Measurements from ENCODE around the gene SMC6.
A peak's percentile ranks its signal among the peaks of the same experiment; 100 is the strongest.

The SMC6 gene, protein sequence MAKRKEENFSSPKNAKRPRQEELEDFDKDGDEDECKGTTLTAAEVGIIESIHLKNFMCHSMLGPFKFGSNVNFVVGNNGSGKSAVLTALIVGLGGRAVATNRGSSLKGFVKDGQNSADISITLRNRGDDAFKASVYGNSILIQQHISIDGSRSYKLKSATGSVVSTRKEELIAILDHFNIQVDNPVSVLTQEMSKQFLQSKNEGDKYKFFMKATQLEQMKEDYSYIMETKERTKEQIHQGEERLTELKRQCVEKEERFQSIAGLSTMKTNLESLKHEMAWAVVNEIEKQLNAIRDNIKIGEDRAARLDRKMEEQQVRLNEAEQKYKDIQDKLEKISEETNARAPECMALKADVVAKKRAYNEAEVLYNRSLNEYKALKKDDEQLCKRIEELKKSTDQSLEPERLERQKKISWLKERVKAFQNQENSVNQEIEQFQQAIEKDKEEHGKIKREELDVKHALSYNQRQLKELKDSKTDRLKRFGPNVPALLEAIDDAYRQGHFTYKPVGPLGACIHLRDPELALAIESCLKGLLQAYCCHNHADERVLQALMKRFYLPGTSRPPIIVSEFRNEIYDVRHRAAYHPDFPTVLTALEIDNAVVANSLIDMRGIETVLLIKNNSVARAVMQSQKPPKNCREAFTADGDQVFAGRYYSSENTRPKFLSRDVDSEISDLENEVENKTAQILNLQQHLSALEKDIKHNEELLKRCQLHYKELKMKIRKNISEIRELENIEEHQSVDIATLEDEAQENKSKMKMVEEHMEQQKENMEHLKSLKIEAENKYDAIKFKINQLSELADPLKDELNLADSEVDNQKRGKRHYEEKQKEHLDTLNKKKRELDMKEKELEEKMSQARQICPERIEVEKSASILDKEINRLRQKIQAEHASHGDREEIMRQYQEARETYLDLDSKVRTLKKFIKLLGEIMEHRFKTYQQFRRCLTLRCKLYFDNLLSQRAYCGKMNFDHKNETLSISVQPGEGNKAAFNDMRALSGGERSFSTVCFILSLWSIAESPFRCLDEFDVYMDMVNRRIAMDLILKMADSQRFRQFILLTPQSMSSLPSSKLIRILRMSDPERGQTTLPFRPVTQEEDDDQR

DNA sequence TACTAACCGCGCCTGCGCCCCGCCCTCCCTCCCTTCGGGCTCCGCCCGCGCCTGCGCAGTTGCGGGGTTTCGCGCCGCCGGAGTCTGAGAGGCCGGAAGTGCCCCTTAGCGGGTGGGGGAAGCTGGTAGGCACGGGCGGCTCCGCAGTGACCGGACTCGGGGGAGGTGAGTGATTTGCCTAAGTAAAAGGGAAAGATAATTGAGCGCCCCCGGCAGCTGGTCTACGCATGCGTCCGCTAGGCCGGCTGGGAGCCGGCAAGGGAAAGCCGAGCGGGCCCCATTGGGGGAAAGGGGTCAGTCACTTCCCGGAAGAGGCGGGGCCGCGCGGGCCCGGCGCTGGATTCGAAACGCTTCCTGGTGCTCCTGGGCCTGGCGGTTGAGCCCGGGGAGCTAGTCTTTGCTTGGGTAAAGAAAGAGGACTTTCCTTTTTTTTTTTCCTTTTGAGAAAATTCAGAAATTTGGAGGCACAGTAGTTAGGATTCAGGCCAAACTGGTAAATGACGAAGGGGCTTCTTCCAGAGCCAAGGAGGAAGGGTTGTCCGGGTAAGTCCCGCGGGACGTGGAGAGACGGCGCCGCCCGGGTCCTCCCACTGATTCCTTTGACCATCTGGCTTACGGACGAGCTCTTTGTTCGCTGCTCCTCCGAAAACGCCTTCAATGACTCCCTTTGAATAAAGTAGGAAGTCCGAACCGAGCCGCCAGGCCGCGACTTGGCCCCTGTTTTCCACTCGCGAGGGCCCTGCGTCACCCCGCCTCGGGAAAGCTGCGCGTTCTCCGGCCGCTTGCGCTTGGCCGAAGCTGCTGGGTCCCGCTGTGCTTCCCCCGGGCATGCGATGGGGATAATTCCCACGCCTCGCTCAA, at the start of gene SMC6, which contains the start of gene GEN1:
Gene SMC6, minus strand, starts transcription at position 8 of the 861 bp plus-strand sequence. CDS start 7,864 bp downstream, outside the sequence.
Gene GEN1, plus strand, starts transcription at position 336 of the 861 bp plus-strand sequence. CDS start 5,806 bp downstream, outside the sequence.
- DNase-seq (ENCODE audit: low spot score): peak; percentile 90

DNA sequence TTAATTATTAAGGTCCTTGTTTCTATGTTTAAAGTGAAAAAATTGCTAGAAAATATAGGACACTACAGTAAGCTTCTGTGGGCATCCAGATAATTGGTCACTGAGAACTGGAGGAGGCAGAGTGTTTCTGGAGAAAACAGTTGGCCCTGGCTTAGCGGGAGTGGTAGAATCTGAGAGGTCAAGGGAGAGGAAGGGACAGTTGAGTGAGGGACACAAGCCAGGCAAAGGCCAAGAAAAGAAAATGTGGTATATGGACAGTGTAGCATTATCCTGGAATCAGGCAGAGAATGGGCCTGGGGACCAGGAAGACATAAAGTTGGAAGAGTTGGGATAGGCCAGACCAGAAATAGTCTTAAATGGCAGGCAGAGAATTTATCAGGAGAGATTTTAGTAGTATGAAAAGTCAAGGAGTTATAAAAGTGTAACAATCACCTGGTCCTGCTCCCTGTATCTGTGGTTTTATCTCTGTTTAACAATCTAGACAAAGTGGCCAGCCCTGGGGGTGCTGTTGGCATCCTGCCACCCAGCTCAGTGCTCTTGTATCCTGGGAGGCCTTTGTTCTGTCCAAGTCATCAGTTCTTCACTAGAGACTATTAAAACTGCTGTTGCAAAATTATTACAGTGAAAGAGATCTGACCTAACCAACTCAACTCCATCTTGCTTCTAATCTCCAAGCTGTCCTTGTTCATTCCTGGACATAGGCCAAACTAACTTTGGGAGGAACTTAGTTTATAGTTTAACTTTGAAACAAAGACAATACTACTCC, 47.3 kb upstream of the SMC6 start:
- DNase-seq (ENCODE audit: low spot score): no peak

DNA sequence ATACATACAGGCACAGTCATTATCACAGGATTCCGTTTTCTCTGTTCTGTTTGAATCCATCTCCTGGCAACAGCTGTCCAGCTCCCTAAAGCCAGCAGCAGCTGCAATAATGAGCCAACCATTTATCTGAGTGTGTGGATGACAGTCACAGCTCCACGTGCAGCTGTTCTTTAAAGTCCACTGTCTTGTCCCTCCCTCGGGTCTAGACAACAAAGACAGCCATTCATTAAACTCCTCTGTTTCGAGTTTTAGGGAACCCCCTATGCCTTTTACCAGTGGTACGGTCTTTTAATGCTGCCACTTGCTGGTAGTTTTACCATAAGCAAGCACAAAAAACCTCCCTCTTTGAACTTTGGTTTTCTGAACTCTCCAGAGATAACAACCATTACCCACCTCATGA, 46.6 kb upstream of the SMC6 start:
- DNase-seq (ENCODE audit: low spot score): no peak

DNA sequence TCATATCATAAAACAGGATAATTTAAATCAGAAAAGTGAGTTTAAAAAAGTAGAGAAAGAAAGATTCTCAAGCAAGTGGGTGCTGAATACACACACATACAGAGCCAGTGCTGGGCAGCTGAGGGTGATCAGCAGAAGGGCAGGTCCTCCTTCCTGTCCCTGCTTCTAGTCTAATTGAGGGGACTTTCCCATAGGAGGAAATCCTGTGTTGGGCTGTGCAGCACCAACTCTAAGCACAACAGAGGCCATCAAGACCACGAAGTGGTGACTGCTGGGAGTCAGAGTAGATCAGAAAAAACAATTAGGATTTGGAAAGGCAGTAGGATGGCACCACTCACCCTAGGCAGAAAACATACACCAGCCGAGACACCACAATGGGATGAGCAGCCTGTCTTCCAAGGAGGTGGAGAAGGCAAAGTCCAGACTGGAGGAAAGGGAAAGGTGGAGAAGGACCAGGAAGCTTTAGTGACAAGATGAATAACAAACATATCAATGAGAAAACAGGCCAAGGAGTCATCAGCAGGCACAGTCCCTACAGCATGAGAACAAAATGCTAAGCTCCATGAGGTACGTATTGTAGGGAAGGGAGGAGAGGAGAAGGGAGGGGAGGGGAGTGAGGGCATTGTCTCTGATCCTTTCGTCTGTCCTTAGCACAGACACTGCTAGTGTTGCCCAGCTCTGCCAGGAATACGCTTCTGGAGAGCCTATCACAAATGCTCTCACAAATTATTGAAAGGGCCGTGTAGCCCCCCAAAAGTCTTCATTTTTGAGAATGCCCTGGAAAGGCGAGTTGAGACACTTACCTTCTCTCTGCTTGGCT, 45.9 kb upstream of the SMC6 start:
- no peak for DNase-seq (ENCODE audit: low spot score)

DNA sequence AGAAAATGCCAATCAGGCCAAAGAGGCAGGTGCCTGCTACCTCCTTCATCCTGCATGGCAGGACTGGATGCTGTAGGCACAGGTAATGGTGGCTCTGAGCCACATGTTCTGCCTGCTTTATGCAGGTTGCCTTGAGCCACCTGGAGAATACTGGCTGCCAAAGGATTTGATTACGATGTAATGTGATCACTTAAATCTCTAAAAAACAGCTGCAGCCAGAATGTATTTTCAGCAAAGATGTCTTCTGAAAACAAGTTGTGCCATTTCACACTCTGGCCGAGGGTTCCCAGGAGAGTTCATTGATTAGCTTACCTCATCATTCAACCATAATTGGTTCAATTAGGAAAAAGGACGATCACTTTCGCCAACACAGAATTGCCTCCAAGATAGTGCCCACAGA, 44.7 kb upstream of the SMC6 start:
- no peak for DNase-seq (ENCODE audit: low spot score)

DNA sequence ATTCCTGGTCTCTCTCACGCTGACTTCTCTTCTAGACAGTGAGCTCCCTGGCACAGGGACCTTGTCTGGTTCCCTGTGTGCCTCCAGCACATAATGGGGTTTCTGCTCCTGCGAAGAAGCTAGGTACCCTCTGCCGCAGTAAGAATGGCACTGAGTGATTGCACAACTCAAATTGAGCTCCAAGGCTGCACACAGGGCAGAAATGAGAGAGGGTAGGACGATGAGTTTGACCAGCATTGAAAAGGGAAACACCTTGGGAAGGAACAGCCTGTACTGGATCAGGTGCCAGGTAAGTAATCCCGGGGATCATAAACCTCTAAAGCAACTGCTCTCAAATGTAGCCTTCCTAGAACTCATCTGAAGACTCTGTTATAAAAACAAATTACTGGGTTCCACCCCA, 41.7 kb upstream of the SMC6 start:
- DNase-seq (ENCODE audit: low spot score): no peak

DNA sequence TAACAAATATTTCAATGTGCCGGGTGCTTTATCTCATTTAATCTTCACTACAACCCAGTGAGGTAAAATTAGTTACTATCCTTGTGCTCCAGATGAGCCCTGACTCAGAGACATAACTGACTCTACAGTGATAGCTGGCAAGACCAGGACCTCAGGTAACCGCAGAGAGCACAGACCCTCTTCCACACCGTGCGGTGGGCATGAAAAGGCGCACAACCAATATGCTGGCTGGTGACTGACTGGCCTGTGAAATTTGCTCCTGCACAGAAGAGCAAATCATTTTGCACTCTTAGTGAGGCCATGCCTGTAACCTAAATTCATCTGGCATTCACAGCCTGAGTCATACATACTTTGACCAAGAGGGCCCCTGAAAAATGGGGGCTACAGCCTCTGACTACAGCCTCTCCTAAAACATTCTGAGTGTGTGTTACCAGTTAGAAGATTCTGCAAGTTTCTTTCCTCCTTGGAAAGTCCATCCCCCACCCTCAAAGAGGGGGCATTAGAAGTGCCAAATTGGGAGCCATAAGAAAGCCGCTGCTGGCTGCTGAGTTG, 40.3 kb upstream of the SMC6 start:
- no peak for DNase-seq (ENCODE audit: low spot score)

DNA sequence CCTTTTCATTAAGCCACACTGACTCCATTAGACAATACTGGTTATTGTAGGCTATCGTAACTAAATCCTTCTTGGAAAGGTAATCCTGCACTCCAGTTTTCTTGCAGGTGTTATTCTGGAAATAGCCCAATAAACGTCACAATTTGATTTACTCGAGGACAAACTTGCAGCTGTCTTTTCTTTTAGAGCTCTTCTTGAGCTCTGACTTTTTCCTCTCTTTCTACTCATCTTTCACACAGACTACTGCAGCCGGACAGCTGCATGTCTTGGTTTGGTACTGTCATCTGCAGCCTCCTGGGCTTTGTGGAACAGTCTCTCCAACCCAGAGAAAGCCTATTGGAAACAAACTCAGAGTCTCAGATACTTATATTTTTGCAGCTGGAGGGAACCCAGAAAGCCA, 39.7 kb upstream of the SMC6 start:
- DNase-seq (ENCODE audit: low spot score): no peak

DNA sequence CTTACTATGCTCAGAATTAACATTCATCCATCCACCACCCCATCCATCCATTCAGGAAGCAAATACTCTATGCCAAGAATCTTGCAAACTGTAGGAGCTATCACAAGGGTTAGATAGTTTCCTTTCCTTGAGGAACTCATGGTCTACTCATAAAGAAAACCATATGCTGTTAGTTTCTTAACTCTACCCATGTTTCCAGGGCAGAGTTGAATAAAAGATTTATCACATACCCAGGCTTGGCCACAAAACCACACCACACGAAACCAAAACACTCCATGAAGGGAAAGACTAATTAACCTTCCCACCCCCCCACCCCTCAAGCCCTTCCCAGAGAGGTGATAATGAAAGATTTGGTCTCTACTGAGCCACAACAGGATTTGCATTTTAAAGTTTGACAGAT, 38.9 kb upstream of the SMC6 start:
- DNase-seq (ENCODE audit: low spot score): no peak

DNA sequence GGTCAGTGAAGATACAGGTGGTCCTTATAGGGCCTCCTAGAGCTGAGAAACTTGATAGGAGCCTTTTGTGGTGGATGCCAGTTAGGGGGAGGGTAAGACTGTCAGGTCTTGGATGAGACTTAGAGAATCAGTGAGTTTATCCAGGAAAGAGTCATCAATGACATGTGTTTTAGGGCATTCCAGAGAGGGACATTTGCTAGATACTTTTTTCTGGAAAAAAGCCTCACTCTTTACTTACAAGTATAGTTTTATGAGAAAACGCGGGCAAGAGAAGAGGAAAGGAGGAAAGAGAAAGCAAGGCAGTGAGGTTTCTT, 38.2 kb upstream of the SMC6 start:
- no peak for DNase-seq (ENCODE audit: low spot score)

DNA sequence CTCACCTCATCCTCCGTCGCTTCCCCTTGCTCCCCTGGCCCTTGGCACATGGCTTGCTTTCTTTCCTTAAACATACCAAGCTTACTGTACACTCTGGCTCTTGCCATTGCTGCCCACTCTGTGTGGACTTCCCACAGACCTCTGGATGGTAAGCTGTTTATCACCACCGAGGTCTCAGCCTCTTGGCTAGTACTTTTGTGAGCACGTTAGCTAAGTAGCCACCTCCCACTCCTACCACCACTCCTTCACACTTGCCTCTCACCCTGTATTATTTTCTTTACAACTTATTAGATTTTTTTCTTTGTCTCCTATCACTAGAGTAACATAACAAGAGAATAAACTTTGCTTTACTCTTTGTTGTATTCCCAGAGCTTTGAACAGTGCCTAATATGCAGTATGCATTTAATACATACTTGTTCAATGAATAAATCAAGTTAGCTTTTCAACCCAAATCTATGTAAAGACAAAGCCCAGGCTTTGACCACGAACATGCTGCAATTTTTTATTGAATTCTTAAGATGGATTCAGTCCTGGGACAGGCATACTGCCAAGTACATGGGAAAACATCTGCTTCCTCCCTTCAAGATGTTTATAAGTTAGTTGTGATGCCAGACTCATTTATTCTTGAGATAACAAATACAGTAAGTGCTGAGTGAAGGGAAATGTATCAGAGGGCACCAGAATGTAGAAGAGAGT, 37.7 kb upstream of the SMC6 start:
- DNase-seq (ENCODE audit: low spot score): no peak

DNA sequence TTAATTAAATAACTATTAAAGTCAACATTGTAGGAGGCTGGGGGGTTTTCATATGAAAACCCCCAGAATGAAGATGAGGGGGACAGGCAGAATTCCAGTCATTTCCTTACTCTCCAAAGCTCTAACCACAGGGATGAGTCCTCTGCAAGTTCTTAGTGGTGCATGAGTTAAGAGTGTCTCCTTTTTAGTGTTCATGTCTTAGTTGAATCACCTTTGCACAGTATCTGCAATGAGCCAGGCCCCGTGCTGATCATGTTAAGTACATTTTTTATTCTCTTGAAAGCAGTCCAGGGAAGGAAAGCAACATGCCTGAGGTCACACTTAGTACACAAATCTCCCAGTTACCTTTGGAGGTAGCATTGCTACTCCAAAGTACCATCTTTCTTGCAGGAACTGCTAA, 36.9 kb upstream of the SMC6 start:
- DNase-seq (ENCODE audit: low spot score): no peak

DNA sequence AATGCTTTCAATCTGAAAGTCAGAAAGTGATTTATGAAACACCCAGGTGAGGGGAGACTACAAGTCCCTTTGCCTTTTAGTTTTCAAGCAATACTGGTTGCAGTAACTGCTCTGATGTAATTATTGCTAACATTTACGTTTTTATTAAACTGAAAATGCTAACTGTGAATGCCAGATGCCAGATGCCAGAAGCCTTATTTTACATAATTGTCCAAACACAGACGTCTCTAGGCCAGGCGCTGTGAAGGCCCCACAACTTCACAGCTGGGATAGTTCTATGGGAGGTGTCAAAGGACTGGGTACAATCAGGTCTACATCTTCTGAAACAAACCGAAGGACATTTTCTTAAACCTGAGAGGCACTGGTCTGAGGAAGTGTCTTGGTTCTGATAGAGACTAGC, 35.2 kb upstream of the SMC6 start:
- DNase-seq (ENCODE audit: low spot score): no peak

DNA sequence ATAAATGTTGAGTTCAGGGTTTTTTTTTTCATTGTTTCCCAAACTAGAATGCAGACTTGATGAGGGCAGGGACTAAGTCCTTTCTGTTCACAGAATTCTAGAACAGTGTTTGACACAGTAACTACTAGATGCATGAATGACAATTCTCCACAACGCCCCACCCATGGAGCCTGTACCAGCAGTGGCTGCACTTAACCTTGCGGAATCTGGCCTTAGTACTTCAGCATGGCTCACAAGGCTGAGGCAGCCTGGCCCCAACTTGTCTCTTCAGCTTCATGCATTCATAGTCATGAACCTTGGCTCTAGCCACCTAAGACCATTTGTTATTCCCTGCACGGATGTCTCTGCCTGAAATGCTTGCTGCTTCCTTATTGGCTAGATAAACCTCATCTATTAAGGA, 33.1 kb upstream of the SMC6 start:
- DNase-seq (ENCODE audit: low spot score): no peak

DNA sequence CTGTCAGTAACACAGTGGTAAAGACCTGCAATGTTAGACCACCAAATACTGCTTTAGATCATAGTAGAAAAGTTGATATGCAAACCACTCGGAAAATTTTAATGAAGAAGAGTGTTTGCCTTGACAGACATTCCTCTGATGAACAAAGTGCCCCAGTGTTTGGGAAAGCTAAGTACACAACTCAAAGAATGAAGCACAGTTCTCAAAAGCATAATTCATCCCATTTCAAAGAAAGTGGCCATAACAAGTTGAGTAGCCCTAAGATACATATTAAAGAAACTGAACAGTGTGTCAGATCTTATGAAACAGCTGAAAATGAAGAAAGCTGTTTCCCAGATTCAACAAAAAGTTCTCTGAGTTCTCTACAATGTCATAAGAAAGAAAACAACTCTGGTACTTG, 27.9 kb upstream of the SMC6 start:
- DNase-seq (ENCODE audit: low spot score): no peak

DNA sequence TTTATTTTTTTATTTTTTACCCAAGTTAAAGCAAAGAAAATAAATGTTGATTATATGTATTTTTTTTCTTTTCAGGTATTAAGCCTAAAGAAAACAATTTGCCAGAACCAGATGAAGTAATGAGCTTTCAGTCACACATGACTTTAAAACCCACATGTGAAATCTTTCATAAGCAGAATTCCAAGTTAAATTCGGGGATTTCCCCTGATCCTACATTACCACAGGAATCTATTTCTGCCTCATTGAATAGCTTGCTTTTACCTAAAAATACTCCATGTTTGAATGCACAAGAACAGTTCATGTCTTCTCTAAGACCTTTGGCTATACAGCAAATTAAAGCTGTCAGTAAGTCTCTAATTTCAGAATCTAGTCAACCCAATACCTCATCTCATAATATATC, 26.9 kb upstream of the SMC6 start:
- no peak for DNase-seq (ENCODE audit: low spot score)

DNA sequence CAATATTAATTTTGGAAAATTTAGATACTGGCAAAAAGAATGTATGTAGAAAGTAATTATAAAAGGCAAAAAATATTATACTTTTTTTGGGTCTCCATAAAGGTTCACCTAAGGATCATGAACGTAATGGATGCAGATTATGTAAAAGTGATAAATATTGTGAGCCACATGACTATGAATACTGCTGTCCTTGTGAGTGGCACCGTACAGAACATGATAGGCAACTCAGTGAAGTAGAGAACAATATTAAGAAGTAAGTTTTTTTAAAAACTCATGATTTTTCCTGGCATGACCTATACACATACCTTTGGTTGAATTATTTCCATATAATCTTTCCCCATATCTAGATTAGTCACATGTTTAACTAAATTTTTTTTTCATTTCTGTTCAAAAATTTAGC, 18.9 kb upstream of the SMC6 start:
- DNase-seq (ENCODE audit: low spot score): no peak

DNA sequence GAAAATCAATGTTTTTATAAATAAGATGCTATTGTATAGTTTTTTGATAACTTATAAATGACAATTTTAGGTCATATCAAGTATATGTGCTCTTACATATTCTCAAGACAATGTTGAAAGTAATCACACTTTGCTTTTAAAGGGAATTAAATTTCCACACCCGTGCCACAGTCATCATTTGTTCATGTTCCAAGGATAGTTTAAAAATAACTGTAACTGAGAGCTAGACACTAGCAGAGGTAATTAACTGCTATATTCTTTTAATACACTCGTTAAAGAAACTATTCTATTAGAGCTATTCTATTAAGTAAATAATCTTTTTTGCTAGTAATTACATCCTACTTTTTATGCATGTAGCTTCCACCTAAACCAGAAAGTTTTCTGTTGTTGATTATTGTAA, 18.3 kb upstream of the SMC6 start:
- no peak for DNase-seq (ENCODE audit: low spot score)

DNA sequence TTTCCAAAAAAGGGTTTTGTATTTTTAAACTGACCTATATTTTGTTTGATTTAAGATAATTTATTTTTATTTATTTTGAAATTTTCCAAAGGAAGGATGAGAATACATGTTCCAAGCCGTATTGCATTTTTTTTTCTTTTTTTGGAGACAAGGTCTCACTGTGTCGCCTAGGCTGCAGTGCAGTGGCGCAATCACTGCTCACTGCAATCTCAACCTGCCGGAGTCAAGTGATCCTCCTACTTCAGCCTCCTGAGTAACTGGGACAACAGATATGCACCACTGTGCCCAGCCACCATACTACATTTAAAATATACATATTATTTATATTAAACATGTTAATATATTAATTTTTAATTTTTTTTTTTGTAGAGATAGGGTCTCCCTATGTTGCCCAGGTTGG, 15.3 kb upstream of the SMC6 start:
- no peak for DNase-seq (ENCODE audit: low spot score)
